Bronchial epithelial cell (primary cell): ENCODE measurements around the gene NFYC. TPM values are rescaled to one million over a fixed set of nuclear protein-coding genes. Genes with fewer than 3 reads are reported as not detected.

Experiments
- DNase-seq: peaks from one replicate; pipeline ENCODE4 v3.0.0-alpha.2; 2010; ENCODE audit warnings: low read depth
- FAIRE-seq: peaks from 2 replicates; lab custom pipeline; 2011; peaks lifted over from hg19 to GRCh38; lab: Jason Lieb, UNC
- H3K27me3 ChIP-seq: 2 replicates; pipeline ENCODE4 v1.5.1; 2011; ENCODE audit warnings: low read length; ENCODE audit not compliant: control insufficient read depth, insufficient read depth
- H3K36me3 ChIP-seq: 2 replicates; pipeline ENCODE4 v1.5.1; 2011; ENCODE audit warnings: low read length; ENCODE audit not compliant: control insufficient read depth, insufficient read depth
- H3K4me3 ChIP-seq: 2 replicates; pipeline ENCODE4 v1.5.1; 2011; ENCODE audit warnings: mild to moderate bottlenecking, low read depth, low read length, control low read depth
- total RNA-seq: library from RNA; depleted of rRNA; stranded (reverse); fragments of >200 nt; gene quantifications from 2 replicates; pipeline ENCODE4 v1.2.1, GENCODE V29; 2014
- TF ChIP-seq, protein P1 (sequence below): IDR thresholded peaks from 2 replicates; pipeline ENCODE4 v1.5.1; 2011; ENCODE audit warnings: mild to moderate bottlenecking, moderate library complexity, low read length, control low read depth, inconsistent platforms; ENCODE audit not compliant: insufficient read depth, severe bottlenecking

The NFYC gene
- total RNA-seq, 1 donor from 2014 or later = 22.9 TPM

DNA sequence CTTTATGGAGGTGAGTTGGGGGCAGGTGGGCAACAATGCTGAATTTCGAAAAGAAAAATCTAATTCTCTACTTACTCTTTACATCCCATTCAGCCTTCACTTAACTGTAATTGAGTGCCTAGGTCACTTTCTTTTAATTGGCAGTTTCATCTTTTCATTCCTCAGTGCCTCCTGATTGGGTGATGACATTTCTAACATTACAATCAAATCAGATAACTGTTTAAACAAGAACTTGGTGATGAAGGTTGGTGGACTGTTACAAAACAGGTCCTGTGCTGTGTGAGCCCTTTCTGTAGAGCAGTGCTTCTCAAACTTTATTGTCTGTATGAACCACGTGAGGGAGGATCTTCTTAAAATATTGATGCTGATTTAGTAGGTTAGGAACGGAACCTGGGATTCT, 51.9 kb downstream of the NFYC start:
- no peak for FAIRE-seq
- no peak for DNase-seq
- Histone ChIP-seq H3K27me3 (no peaks in the 10 kb centered on the region), H3K36me3 (peaks cover 16% of the 10 kb centered on the region), H3K4me3 (no peak overlapping the region)
- TF ChIP-seq, protein P1, sequence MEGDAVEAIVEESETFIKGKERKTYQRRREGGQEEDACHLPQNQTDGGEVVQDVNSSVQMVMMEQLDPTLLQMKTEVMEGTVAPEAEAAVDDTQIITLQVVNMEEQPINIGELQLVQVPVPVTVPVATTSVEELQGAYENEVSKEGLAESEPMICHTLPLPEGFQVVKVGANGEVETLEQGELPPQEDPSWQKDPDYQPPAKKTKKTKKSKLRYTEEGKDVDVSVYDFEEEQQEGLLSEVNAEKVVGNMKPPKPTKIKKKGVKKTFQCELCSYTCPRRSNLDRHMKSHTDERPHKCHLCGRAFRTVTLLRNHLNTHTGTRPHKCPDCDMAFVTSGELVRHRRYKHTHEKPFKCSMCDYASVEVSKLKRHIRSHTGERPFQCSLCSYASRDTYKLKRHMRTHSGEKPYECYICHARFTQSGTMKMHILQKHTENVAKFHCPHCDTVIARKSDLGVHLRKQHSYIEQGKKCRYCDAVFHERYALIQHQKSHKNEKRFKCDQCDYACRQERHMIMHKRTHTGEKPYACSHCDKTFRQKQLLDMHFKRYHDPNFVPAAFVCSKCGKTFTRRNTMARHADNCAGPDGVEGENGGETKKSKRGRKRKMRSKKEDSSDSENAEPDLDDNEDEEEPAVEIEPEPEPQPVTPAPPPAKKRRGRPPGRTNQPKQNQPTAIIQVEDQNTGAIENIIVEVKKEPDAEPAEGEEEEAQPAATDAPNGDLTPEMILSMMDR = no peak

DNA sequence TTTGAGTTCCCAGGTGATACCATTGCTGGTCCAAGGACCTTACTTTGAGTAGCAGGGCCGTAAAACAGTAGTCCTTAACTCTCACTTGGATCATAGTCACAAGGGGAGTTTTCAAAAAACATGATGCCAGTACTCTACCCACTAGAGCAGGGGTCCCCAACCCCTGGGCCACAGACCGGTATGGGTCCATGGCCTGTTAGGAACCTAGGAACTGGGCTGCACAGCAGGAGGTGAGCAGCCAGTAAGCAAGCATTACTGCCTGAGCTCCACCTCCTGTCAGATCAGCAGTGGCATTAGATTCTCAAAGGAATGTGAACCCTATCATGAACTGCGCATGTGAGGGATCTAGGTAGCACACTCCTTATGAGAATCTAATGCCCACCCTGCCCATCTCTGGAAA, 52.4 kb downstream of the NFYC start:
- no peak overlapping the region for H3K4me3 ChIP-seq
- no peaks in the 10 kb centered on the region for H3K27me3 ChIP-seq
- DNase-seq (no peak), FAIRE-seq (no peak)
- TF ChIP-seq, protein P1 = no peak
- peaks cover 16% of the 10 kb centered on the region for H3K36me3 ChIP-seq

DNA sequence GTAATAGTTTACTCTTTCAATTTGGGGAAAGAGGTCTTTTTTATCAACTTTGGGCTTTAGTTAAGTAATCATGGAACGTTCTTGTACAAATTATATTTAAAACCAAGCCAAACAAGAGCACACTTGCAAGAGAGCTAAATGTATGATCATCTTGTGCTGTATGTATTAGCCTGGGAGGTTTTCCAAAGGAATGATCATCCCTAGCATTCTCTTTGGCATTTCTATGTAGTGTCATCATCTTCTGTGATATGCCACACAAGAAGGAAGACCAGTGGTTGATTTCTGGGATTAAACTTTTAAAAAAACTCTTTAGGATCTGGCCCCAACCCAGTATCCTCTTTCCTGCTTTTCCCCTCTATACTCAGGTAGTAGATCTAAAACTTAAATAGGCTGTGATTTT, 53.7 kb downstream of the NFYC start:
- no peak for FAIRE-seq
- Histone ChIP-seq H3K4me3 (no peak overlapping the region), H3K36me3 (peaks cover 12% of the 10 kb centered on the region), H3K27me3 (no peaks in the 10 kb centered on the region)
- no peak for DNase-seq
- TF ChIP-seq, protein P1 = no peak

DNA sequence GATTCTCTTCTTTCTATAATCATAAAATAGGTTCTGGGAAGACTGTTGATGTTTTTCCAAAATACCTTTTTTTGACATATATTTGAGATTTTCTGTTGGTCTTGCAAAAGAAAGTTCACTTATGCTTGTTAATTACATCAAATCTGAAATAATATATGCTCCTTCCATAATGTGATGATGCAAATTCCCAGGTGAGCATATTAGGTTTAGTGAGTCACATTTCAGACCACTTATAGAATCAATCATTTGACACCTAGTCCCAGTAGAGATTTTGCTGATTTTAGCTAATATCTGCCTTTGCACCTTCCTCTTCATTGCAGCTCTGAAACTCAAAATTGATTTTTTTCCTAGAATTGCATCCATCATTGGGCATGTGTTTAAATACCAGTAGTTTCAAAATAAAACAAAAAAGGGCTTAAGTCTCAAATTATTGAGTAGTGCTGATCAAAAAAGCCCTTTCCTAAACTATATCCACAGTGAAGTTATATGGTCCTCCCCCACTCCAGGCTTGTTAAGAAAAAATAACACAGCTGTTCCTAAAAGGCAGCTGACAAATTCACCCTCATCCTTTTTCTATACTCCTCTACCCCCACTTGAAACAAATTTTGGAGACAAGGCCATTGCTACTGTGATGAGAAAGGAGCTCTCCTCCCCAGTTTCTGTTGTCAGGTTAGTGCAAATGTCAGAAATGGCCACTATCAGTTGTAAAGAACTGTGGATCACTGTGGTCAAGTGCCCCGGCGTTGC, 55.0 kb downstream of the NFYC start:
- Histone ChIP-seq H3K4me3 (no peak overlapping the region), H3K36me3 (peaks cover 10% of the 10 kb centered on the region), H3K27me3 (no peaks in the 10 kb centered on the region)
- FAIRE-seq (no peak), DNase-seq (no peak)
- TF ChIP-seq, protein P1 = no peak

DNA sequence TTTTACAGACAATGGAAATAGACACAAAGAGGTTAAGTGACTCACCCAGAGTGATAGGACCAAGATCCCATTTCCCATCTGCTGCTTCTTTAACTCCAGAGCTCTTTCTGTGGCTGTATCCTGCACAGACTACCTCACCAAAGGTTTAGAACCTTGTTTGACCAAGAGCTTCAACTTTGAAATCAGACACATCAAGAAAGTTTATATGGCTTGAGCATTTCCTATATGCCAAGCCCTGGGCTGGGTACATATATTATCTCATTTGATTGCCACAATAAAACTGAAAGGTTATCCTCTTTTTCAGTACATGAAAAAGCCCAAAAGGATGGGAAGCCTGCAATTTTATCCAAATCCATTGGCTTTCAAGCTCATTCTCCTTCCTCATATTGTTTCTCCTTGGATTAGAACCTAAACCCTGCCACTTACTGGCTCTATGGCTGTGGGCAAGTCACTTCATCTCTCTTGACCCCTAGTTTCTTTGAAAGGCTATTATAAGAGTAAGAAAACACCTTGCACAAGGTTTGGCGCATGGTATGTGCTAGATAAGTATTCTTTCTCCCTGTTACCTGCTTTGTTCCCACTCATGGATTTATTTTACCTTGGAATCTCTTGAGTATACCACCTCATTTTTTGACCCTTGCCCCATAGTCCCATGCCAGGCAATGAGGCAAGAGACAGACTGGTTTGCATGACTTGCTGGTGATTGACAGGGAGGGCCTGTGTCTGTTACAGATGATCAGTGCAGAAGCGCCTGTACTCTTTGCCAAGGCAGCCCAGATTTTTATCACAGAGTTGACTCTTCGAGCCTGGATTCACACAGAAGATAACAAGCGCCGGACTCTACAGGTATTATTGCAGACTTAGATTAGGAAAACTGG, 57.6 kb downstream of the NFYC start:
- Histone ChIP-seq H3K4me3 (no peak overlapping the region), H3K27me3 (no peaks in the 10 kb centered on the region), H3K36me3 (peaks cover 5% of the 10 kb centered on the region)
- DNase-seq (no peak), FAIRE-seq (no peak)
- TF ChIP-seq, protein P1 = no peak
